Right lobe of liver (tissue), 6 donors: Measurements from ENCODE around the gene PPT1. TPM values are rescaled to one million over a fixed set of nuclear protein-coding genes. Genes with fewer than 3 reads are reported as not detected.

Experiments used
- ATAC-seq, 4 donors: fragments of 200-7000 bp; cut with Tn5 transposase; one replicate each; pipeline ENCODE4 v1.9.1; 2020; ENCODE audit warnings: mild to moderate bottlenecking in 4 of 4, moderate library complexity in 4 of 4
- DNase-seq, 3 donors: peaks; one replicate each; pipeline ENCODE4 v3.0.0-alpha.2; 2020
- H3K27ac ChIP-seq, 3 donors: fragments of 200-600 bp; one replicate each; pipeline ENCODE4 v1.8.0; 2022
- H3K27me3 ChIP-seq, 2 donors: fragments of 200-600 bp; one replicate each; pipeline ENCODE4 v1.8.0; 2022
- H3K36me3 ChIP-seq, 4 donors: fragments of 200-600 bp; sonication (generic) in 1 of 4; one replicate each; pipeline versions ENCODE4 v1.5.1 to v1.8.0; 2017 to 2022; ENCODE audit warnings: control low read depth in 1 of 4
- H3K4me1 ChIP-seq, 4 donors: fragments of 200-600 bp; sonication (generic) in 1 of 4; one replicate each; pipeline versions ENCODE4 v1.5.1 to v1.8.0; 2017 to 2022; ENCODE audit warnings: control low read depth in 1 of 4
- H3K4me3 ChIP-seq, 3 donors: fragments of 200-600 bp; one replicate each; pipeline ENCODE4 v1.8.0; 2022
- H3K9me3 ChIP-seq, 4 donors: fragments of 200-600 bp; sonication (generic) in 1 of 4; one replicate each; pipeline versions ENCODE4 v1.5.1 to v1.8.0; 2017 to 2022; ENCODE audit warnings: control low read depth in 1 of 4
- POLR2A ChIP-seq: fragments of 450-650 bp; IDR thresholded peaks from one replicate; pipeline ENCODE4 v1.6.1; 2017; ENCODE audit warnings: antibody characterized with exemption, mild to moderate bottlenecking
- WGBS: methylation state at CpG from one replicate; pipeline ENCODE4 v1.1.6; 2018; ENCODE audit warnings: low coverage, low lambda C conversion rate; ENCODE audit not compliant: insufficient coverage; ENCODE audit errors: missing lambda C conversion rate; 5-methylcytosine and 5-hydroxymethylcytosine counted together
- intact Hi-C, 2 donors: fragments of 100-400 bp; cut with DNase I; formaldehyde crosslinking; loops; one replicate each; pipeline versions ENCODE4 v1.11.2 to v1.14.1; 2022
- total RNA-seq, 6 experiments: library from RNA; depleted of rRNA in 2 of 6; stranded (reverse); fragments of >200 nt in 2 of 6; fragmentation: NEBNext Ultra II Directional in 3 of 6; extraction: Animal tissue kit (Norgen Biotek cat#: 25700) in 3 of 6; gene quantifications; one replicate each; pipeline versions ENCODE4 v1.1.0 to v1.2.4, GENCODE V29; 2016 to 2023
- TF ChIP-seq, protein P1 (sequence below), 4 donors: fragments of 200-600 bp in 3 of 4; fragments of 450-650 bp in 1 of 4; IDR thresholded peaks; one replicate each; pipeline versions ENCODE4 v1.5.1 to v1.8.0; 2016 to 2022; ENCODE audit warnings: antibody characterized with exemption in 4 of 4, mild to moderate bottlenecking in 2 of 4
- donor health status: DM: no; HTN: yes; CAD: no.
- donor health status: DM: no; HTN: no; CAD: no.
- donor health status: DM: no; HTN: no; CAD: no.
- donor health status: DM: no; HTN: yes; CAD: no.
- donor health status: DM: no; HTN: yes; CAD: no.

Gene PPT1
- total RNA-seq, 6 experiments from 2014 or later: 16.5 to 47.8 (median 33.1) TPM

DNA sequence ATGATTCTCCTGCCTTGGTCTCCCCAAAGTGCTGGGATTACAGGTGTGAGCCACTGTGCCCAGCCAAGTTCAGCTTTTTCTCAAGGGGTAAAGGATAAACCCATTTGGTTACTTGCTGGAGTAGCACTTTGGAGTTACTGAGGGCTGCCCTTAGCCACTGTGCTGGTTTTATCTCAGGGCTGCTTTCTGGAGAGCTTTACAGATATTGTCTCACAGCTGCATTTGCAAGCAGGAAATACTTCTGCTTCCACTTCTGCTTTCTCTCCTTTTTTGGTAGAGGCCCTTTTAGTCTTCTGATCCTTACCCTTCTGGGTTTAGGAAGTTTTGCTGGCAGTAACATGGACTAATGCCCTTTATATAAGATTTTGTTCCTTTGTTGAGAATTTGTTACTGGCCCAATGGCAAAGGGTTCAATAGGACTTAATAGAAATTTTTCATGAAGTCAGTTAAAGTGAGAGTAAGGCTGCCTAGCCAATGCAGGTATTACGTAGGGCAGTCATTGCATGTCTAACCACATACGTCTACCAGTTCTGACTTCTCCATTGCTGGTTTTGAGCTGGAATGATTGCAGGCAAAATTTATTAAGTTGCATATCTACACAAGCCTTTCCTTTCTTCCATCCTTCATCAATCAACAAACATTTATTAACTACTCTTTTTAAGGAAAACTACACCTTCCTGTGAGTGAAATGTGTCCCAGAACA, 32.1 kb downstream of the PPT1 start:
- no peaks in the 10 kb centered on the region for H3K9me3 ChIP-seq
- H3K36me3 ChIP-seq: peaks cover 12 to 93% (median 55%) of the 10 kb centered on the region in 4 donors
- peak overlapping the region in 1 of 3 donors; percentile 30 for H3K27ac ChIP-seq
- DNase-seq: no peak
- no peaks in the 10 kb centered on the region for H3K27me3 ChIP-seq
- H3K4me3 ChIP-seq: no peak overlapping the region
- H3K4me1 ChIP-seq: no peaks in the 10 kb centered on the region
- TF ChIP-seq, protein P1, sequence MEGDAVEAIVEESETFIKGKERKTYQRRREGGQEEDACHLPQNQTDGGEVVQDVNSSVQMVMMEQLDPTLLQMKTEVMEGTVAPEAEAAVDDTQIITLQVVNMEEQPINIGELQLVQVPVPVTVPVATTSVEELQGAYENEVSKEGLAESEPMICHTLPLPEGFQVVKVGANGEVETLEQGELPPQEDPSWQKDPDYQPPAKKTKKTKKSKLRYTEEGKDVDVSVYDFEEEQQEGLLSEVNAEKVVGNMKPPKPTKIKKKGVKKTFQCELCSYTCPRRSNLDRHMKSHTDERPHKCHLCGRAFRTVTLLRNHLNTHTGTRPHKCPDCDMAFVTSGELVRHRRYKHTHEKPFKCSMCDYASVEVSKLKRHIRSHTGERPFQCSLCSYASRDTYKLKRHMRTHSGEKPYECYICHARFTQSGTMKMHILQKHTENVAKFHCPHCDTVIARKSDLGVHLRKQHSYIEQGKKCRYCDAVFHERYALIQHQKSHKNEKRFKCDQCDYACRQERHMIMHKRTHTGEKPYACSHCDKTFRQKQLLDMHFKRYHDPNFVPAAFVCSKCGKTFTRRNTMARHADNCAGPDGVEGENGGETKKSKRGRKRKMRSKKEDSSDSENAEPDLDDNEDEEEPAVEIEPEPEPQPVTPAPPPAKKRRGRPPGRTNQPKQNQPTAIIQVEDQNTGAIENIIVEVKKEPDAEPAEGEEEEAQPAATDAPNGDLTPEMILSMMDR (IDR thresholded peaks at IDR 0.05): no peak
- TF ChIP-seq POLR2A: no peak
- ATAC-seq: peak; percentile 40 to 69 (median 52)
- WGBS: 56% methylated on average over 2 of the region's 2 CpGs
- intact Hi-C loops: no loop called here

DNA sequence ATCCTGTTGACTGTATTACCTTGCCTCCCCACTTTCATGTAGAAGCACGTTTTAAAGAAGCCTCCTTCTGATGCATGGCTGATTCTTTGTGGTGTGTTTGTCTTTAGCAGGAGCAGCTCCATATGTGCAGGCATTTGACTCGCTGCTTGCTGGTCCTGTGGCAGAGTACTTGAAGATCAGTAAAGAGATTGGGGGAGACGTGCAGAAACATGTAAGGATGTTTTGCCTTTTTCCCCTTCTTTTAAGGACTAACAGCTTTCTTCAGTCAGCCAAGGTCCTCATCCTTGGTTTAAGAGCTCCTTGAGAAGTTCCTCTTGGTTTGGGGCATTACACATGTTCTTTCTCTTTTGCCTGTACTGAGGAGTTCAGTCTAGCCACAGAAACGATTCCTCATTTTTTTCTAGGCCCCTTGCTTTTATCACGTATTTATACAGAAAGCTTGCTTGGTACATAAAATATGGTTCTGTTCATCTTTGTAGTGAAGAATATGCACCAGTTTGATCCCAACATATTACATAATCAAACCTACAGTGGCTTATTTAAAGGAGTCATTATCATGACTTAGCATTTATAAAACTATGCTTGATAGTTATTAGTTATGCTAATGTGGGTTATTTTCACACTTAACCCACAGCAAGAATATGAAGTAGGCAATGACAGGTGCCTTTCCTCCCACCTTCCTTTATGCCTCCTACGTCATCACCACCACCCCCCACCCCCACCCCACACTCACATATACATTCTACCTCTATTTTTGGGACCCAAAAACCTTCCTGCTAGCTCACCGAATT, 36.9 kb downstream of the PPT1 start:
- no peaks in the 10 kb centered on the region for H3K9me3 ChIP-seq
- intact Hi-C loops: no loop called here
- H3K27ac ChIP-seq: peak overlapping the region in 2 of 3 donors; percentile 34 to 41
- H3K4me1 ChIP-seq: peaks cover 0 to 20% (median 6%) of the 10 kb centered on the region in 4 donors
- peak in 2 of 4 donors; percentile 11 to 43 for ATAC-seq
- no peak for DNase-seq
- H3K4me3 ChIP-seq: no peak overlapping the region
- H3K36me3 ChIP-seq: peaks cover 5 to 55% (median 25%) of the 10 kb centered on the region in 4 donors
- 45% methylated on average over 7 of the region's 7 CpGs for WGBS
- TF ChIP-seq POLR2A: no peak
- TF ChIP-seq, protein P1 (IDR thresholded peaks at IDR 0.05): no peak
- H3K27me3 ChIP-seq: no peaks in the 10 kb centered on the region

DNA sequence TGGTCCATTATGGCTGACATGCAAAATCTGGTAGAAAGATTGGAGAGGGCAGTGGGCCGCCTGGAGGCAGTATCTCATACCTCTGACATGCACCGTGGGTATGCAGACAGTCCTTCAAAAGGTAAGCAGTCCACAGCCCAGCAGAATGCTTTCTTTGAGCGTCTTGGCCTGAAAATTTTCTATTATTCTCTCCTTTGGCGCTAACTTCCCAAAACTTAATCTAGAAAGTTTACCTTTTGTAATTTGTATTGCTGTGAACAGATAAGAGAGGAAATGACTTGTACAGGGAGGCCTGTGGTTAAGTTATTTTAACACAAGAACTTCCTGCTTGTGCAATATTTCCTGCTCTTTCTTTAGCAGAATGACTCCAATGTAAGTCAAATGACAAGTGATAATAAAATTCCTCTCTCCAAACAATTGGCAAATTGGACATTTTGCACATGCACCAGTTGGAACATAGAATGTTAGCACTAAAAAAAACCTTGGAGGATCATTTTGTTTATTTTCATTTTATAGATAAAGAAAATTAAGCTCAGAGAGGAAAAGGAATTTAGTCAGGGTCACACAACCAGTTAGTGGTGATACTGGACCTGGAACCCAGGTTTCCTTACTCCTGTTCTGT, 37.6 kb downstream of the PPT1 start:
- peaks cover 0 to 20% (median 6%) of the 10 kb centered on the region in 4 donors for H3K4me1 ChIP-seq
- peaks cover 4 to 48% (median 19%) of the 10 kb centered on the region in 4 donors for H3K36me3 ChIP-seq

More for the DNA sequence above, 37.6 kb downstream of the PPT1 start:
- WGBS: 37% methylated on average over 4 of the region's 4 CpGs
- intact Hi-C loops: no loop called here
- DNase-seq (no peak), ATAC-seq (peak; percentile 67 to 83 (median 68))
- Histone ChIP-seq H3K9me3 (no peaks in the 10 kb centered on the region), H3K27ac (peak overlapping the region; percentile 13 to 41 (median 41)), H3K27me3 (no peaks in the 10 kb centered on the region), H3K4me3 (no peak overlapping the region)
- TF ChIP-seq, protein P1 (IDR thresholded peaks at IDR 0.05): no peak
- TF ChIP-seq POLR2A: no peak
